Muscle layer of colon (tissue), 2 donors: Measurements from ENCODE around the gene NTRK3.

Experiments used
- H3K27ac ChIP-seq: one replicate; pipeline ENCODE4 v1.7.0; 2013; ENCODE audit warnings: low read depth, mild to moderate bottlenecking, low read length, moderate library complexity
- H3K27me3 ChIP-seq, 2 donors: one replicate each; pipeline ENCODE4 v1.7.0; 2013; ENCODE audit warnings: low read length in 2 of 2, mild to moderate bottlenecking in 2 of 2; ENCODE audit not compliant: insufficient read depth in 2 of 2, control insufficient read depth in 1 of 2
- H3K36me3 ChIP-seq: one replicate; pipeline ENCODE4 v1.7.0; 2013; ENCODE audit warnings: mild to moderate bottlenecking, low read length; ENCODE audit not compliant: insufficient read depth
- H3K4me1 ChIP-seq: one replicate; pipeline ENCODE4 v1.7.0; 2013; ENCODE audit warnings: mild to moderate bottlenecking, low read length; ENCODE audit not compliant: insufficient read depth
- H3K4me3 ChIP-seq, 2 donors: one replicate each; pipeline ENCODE4 v1.7.0; 2013; ENCODE audit warnings: low read length in 2 of 2, low read depth in 1 of 2, mild to moderate bottlenecking in 1 of 2, moderate library complexity in 1 of 2
- H3K9ac ChIP-seq: one replicate; pipeline ENCODE4 v1.7.0; 2013; ENCODE audit warnings: low read length
- H3K9me3 ChIP-seq: one replicate; pipeline ENCODE4 v1.7.0; 2013; ENCODE audit warnings: mild to moderate bottlenecking, low read length
- donor health status: abdominal sarcoma.
- donor health status: Adenocarcinoma of cecum.

NTRK3 gene

DNA sequence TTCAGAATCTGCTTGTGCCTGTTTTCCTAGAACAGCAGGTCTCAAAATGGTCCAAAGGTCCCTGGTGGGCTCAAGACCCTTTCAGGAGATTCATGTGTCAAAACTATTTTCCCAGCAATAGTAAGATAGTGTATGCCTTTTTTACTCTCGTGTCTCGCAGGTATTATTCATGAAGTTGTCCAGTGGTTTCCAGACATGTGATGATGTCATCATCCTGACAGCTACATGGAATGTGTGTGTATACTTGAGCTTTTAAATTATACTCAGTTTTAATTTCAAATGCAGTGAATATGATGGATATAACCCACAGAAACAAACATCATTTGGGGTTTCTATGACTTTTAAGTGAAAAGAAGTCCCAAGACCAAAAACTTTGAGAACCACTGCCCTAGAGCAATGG, 288.6 kb downstream of the NTRK3 start:
- Histone ChIP-seq H3K27me3 (no peaks in the 10 kb centered on the region), H3K4me1 (no peaks in the 10 kb centered on the region), H3K36me3 (no peaks in the 10 kb centered on the region), H3K4me3 (no peak overlapping the region), H3K27ac (no peak overlapping the region), H3K9ac (no peak overlapping the region), H3K9me3 (no peaks in the 10 kb centered on the region)

DNA sequence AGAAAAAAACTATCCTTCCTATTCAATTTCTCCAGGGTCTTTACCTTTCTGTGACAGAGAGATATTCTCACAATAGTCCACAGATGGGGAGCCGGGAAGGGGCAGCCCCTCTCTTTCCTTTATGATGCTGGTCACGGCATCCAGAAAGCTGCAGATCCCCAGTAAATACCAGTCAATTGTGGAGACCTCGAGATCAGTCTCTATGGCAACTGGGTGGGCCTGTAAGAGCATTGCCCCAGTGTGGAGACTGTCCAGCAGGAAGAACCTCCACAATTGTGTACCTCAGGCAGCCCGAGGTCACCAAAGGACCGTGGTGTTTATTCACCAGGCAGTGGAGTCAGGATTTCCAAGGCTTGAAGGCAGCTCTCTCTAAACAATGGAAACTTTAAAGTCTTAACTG, 291.2 kb downstream of the NTRK3 start:
- H3K4me1 ChIP-seq = no peaks in the 10 kb centered on the region
- H3K27me3 ChIP-seq = no peaks in the 10 kb centered on the region
- no peaks in the 10 kb centered on the region for H3K36me3 ChIP-seq
- no peaks in the 10 kb centered on the region for H3K9me3 ChIP-seq
- no peak overlapping the region for H3K27ac ChIP-seq
- no peak overlapping the region for H3K4me3 ChIP-seq
- H3K9ac ChIP-seq = no peak overlapping the region

DNA sequence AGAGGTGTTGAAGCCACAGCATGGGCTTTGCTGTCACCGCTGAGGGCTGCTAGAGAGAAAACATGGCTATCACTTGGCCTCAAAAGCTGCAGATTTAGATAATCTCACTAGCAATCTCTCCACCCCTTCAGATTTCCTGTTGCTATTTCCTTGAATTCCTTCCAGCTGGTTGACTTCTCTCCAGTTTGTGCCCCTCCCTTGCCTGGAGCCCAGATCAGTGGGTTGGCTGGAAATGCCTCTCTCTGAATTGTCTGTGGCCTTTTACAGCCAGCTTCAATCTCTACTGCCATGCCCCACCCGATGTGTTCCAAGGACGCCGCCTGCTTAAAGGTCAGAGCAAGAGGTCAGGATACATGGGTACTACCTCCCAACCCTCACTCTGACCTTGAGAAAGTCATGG, 294.1 kb downstream of the NTRK3 start:
- Histone ChIP-seq H3K4me3 (no peak overlapping the region), H3K27ac (no peak overlapping the region), H3K27me3 (no peaks in the 10 kb centered on the region), H3K36me3 (no peaks in the 10 kb centered on the region), H3K9ac (no peak overlapping the region), H3K9me3 (no peaks in the 10 kb centered on the region), H3K4me1 (no peaks in the 10 kb centered on the region)

DNA sequence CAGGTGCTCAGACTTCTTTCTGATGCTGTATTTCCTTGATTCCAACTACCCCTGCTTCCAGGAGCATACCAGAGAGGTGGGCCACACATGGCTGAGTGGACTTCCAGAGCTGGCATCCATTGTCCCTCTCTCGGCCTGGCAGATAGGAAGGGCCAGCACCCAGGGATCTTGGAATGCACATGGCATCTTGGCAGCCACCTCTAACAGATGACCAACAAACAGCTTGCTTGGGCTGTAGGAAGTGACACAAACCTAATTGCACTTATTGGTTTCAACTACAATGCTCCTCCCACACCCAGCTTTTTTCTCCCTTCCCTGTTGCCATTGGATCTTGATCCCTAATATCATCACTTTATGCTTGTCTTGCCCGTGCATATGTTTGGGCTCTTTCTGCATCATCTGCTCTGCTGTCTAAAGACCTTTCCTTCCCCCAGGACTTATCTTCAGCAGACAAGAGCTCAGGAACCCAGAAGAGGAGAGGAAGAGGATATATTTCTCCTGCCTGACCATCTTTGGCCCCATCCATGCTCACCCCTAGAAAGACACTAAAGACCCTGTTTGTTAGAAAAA, 294.6 kb downstream of the NTRK3 start:
- Histone ChIP-seq H3K27me3 (no peaks in the 10 kb centered on the region), H3K27ac (no peak overlapping the region), H3K9ac (no peak overlapping the region), H3K9me3 (no peaks in the 10 kb centered on the region), H3K4me3 (no peak overlapping the region), H3K36me3 (no peaks in the 10 kb centered on the region), H3K4me1 (no peaks in the 10 kb centered on the region)

DNA sequence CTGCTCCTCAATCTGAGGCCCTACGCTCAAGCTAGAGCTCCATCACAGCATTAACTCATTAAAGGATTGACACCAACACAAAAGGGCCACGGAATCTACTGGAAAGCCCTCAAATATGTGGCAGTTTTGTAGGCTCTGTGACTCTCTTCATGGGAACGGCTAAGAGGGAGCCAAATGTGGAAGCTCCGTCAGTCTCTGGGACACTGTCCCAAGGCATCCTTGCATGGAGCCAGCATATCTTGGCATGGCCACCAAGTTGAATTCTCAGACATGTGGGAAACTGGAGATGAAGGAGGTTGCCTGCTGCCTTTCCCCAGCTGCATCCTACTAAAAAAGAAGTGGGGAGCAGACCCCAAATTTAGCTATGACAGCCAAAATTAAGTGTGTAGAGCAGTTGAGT, 296.9 kb downstream of the NTRK3 start:
- Histone ChIP-seq H3K27me3 (no peaks in the 10 kb centered on the region), H3K4me1 (no peaks in the 10 kb centered on the region), H3K4me3 (no peak overlapping the region), H3K36me3 (no peaks in the 10 kb centered on the region), H3K27ac (no peak overlapping the region), H3K9ac (no peak overlapping the region), H3K9me3 (no peaks in the 10 kb centered on the region)

DNA sequence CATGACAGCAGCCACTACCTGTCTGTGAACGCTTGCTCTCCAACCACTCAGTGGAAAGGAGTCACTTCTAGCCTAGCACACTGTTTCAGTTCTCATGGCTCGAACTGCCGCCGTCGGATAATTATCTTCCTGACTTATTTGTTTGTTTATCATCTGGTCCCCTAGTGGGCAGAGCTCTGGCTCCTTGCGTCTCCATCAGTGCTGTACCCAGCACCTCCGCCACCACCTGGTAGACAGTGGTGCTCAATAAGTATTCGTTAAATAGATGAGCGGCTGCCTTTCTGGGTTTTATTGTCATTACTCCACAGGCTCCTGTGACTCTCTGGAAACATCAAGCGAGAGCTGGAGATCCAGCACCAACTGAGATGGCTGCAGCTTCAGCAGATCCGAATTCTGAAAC, 297.5 kb downstream of the NTRK3 start:
- Histone ChIP-seq H3K36me3 (no peaks in the 10 kb centered on the region), H3K27ac (no peak overlapping the region), H3K9me3 (no peaks in the 10 kb centered on the region), H3K4me1 (no peaks in the 10 kb centered on the region), H3K27me3 (no peaks in the 10 kb centered on the region), H3K4me3 (no peak overlapping the region), H3K9ac (no peak overlapping the region)

DNA sequence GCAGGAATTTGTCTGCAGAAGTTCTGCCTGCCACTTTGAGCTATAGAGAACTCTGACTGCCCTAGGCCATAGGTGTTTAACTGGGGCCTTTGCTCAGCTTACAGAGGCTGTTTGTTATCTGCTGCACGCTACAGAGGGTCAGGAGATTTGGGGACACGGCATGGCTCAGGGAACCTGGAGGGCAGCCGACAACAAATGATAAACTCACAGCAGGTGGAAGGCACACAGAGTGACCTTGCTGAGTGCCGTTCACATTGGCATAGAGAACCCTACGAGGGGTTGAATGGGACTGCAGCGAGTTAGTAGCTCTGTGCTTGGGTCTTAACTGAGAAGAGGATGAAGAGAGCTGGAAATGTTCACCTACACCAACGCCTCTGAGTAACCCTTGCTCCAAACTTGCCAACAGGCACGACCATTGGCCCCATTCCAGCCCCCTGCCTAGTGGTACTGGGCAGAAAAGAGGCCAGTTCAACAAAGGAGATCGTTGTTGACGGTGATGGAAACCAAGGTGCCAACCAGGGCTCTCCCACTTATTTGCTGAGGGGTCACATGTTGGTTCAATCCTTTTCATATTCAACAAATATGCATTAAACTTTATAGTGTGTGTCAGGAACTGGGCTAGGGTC, 301.1 kb downstream of the NTRK3 start:
- no peak overlapping the region for H3K27ac ChIP-seq
- no peaks in the 10 kb centered on the region for H3K36me3 ChIP-seq
- H3K4me1 ChIP-seq = no peaks in the 10 kb centered on the region
- no peak overlapping the region for H3K9ac ChIP-seq
- no peak overlapping the region for H3K4me3 ChIP-seq
- H3K27me3 ChIP-seq = no peaks in the 10 kb centered on the region
- no peaks in the 10 kb centered on the region for H3K9me3 ChIP-seq

DNA sequence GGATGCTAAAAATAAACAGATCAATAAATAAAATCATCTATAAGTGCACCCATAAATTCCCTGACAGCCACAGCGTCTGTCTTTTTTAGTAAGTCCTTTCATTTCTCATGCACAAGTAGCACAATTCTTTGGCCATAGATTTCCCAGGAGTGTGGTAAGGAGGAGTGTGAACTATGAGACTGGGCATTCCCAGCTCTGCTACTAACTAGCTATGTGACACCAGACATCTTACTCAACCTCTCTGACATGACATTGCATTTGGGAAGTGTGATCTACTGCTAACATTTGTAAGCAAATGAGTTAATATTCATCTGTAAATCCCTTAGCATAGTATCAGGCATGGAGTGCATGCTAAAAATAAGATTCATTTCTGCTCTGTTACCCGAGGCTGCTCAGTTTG, 301.7 kb downstream of the NTRK3 start:
- Histone ChIP-seq H3K9me3 (no peaks in the 10 kb centered on the region), H3K27ac (no peak overlapping the region), H3K4me1 (no peaks in the 10 kb centered on the region)

DNA sequence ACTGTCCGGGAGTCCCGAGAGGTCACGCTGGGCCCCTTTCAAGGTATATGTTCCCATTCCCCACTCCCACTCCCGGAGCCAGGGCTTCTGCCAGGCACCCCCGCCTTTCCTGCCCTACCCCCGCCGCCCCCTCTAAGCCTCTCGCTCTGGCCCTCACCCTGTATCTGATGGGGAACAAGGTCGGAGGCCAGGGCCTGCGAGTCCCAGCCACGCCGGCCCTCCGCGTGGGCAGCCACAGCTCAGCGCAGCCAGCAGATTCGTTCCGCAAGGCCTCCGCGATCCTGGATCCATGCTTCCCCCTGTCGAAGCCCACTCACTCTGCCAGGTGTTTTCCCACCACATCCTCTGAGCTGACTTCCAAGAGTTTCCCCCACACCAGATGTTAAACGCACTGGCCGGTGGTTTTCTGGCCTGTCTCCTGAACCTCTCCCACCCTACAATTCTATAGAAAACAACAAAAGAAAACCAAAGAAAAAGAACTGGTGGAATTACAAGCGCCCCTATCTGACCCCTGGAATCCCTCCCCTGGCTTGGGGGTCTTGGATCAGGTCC, 303.7 kb downstream of the NTRK3 start:
- Histone ChIP-seq H3K9me3 (no peaks in the 10 kb centered on the region), H3K4me1 (peaks cover 5% of the 10 kb centered on the region), H3K27me3 (no peaks in the 10 kb centered on the region), H3K27ac (no peak overlapping the region), H3K36me3 (no peaks in the 10 kb centered on the region), H3K4me3 (no peak overlapping the region), H3K9ac (no peak overlapping the region)

More for the DNA sequence above, 301.7 kb downstream of the NTRK3 start:
- H3K36me3 ChIP-seq = no peaks in the 10 kb centered on the region
- H3K9ac ChIP-seq = no peak overlapping the region
- no peak overlapping the region for H3K4me3 ChIP-seq
- H3K27me3 ChIP-seq = no peaks in the 10 kb centered on the region

DNA sequence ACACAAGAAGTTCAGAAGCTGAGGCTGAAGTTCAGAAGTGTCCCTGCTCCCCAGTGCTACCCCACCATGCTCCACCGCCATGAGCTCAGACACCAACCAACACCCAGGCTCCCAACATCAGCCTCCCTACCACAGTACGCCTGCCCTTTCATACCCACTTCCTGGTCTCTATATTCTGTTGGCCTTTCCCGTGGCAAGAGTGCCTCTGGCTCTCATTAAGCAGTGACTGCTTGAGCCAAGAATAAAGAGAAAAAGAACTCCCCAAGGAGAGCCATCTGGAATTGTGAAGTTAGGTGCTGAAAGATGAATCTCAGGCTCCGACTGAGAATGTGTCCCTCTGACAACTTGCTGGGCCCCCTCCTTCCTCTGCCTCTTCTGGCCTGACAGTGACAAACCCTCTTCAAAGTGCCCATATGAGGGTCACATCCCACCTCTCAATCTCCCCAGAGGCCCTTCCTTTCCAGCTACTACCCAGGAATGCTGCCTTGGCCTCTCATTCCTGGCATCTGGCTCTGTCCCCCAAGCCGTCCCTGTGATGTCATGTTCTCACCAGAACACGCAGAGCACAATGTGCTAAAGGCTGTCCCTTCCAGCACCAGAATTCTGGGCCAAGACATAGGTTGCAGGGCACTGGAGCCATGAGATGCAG, 306.8 kb downstream of the NTRK3 start:
- no peak overlapping the region for H3K9ac ChIP-seq
- no peaks in the 10 kb centered on the region for H3K9me3 ChIP-seq
- no peak overlapping the region for H3K4me3 ChIP-seq
- H3K27ac ChIP-seq = no peak overlapping the region
- H3K27me3 ChIP-seq = no peaks in the 10 kb centered on the region
- no peaks in the 10 kb centered on the region for H3K36me3 ChIP-seq
- H3K4me1 ChIP-seq = peaks cover 11% of the 10 kb centered on the region

DNA sequence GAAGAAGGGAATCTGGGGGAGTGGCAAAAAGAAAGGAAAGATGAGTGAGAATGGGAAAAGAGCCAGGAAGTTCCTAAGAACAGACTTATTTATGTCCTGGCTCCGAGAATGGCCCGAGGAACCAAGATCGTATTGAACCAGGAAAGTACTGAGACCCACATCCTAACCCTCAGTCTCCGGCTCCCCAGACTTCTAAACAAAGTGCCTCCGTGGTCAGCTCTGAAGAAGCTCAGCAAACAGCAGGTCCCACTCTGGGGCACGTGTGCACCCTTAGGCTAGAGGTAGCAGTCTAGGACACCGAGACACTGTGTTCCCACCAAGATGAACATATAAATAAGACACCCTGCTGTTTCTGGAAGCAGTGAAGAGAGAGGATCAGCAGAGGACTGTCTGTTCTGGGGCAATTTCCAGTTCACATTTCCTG, 307.4 kb downstream of the NTRK3 start:
- Histone ChIP-seq H3K27me3 (no peaks in the 10 kb centered on the region), H3K9ac (no peak overlapping the region), H3K4me1 (peaks cover 13% of the 10 kb centered on the region), H3K36me3 (no peaks in the 10 kb centered on the region), H3K4me3 (no peak overlapping the region), H3K9me3 (no peaks in the 10 kb centered on the region), H3K27ac (no peak overlapping the region)
